Measurements from ENCODE around the gene ZMYM4.

DNA sequence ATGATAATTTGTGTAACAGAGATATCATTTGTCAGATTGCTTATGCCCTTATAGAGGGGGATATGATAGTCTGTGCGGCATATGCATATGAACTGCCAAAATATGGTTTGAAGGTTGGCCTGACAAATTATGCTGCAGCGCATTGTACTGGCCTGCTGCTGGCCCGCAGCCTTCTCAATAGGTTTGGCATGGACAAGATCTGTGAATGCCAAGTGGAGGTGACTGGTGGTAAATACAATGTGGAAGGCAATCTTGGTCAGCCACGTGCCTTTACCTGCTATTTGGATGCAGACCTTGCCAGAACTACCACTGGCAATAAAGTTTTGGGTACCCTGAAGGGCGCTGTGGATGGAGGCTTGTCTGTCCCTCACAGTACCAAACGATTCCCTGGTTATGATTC, 82.4 kb downstream of the ZMYM4 start:
- TF ChIP-seq POLR2A (IDR thresholded peaks at IDR 0.05): no peak
- TF ChIP-seq CTCF (IDR thresholded peaks at IDR 0.05): no peak

Measured in esophagus squamous epithelium (tissue), 4 donors.